ENCODE results near the gene ERP44.

- TF ChIP-seq CTCF (IDR thresholded peaks at IDR 0.05; ENCODE audit: borderline replicate concordance, extremely low read depth, low read length, poor library complexity, severe bottlenecking) (no peak), EZH2 (IDR thresholded peaks at IDR 0.05; ENCODE audit: borderline replicate concordance, low read depth, low read length, severe bottlenecking) (no peak)
Observed at GRCh38 chr9:100029251-100029650, 69.5 kb downstream of the ERP44 start.
